SK-N-SH treated with all-trans-retinoic acid at 6 μM for 48 hours (cell line): ENCODE data around the gene GPATCH2.

Experiments used
- ATAC-seq: fragments of 200-7000 bp; cut with Tn5 transposase; 3 replicates; pipeline ENCODE4 v1.9.1; 2020; ENCODE audit warnings: mild to moderate bottlenecking, moderate library complexity
- ARNTL ChIP-seq: fragments of 450-650 bp; formaldehyde crosslinking; IDR thresholded peaks from 2 replicates; pipeline ENCODE4 v1.5.0; 2020; ENCODE audit warnings: low read depth, mild to moderate bottlenecking, moderate library complexity, borderline replicate concordance
- BACH2 ChIP-seq: fragments of 250-450 bp; sonication (Bioruptor Pico); IDR thresholded peaks from 2 replicates; pipeline ENCODE4 v1.9.0; 2021; ENCODE audit warnings: mild to moderate bottlenecking, borderline replicate concordance
- CSDC2 ChIP-seq: fragments of 250-450 bp; sonication (Bioruptor Pico); IDR thresholded peaks from 2 replicates; pipeline ENCODE4 v1.5.0; 2020; ENCODE audit warnings: mild to moderate bottlenecking, moderate library complexity
- ESRRG ChIP-seq: fragments of 250-450 bp; sonication (Bioruptor Pico); IDR thresholded peaks from 2 replicates; pipeline ENCODE4 v1.6.1; 2021; ENCODE audit warnings: mild to moderate bottlenecking
- GLIS3 ChIP-seq: fragments of 250-450 bp; sonication (Bioruptor Pico); IDR thresholded peaks from 2 replicates; pipeline ENCODE4 v1.5.0; 2020; ENCODE audit warnings: mild to moderate bottlenecking, moderate library complexity
- ISL1 ChIP-seq: fragments of 250-450 bp; sonication (Bioruptor Pico); IDR thresholded peaks from 2 replicates; pipeline ENCODE4 v2.1.2; 2022; ENCODE audit warnings: mild to moderate bottlenecking, moderate library complexity
- OSR1 ChIP-seq: fragments of 250-450 bp; sonication (Bioruptor Pico); IDR thresholded peaks from 2 replicates; pipeline ENCODE4 v1.8.0; 2022; ENCODE audit warnings: moderate library complexity, mild to moderate bottlenecking, inconsistent platforms
- POU6F1 ChIP-seq: fragments of 250-450 bp; sonication (Bioruptor Pico); IDR thresholded peaks from 2 replicates; pipeline ENCODE4 v1.8.0; 2021; ENCODE audit warnings: low read depth, mild to moderate bottlenecking, moderate library complexity, borderline replicate concordance
- PPARA ChIP-seq: fragments of 250-450 bp; sonication (Bioruptor Pico); IDR thresholded peaks from 2 replicates; pipeline ENCODE4 v1.5.0; 2020; ENCODE audit warnings: mild to moderate bottlenecking, borderline replicate concordance
- RARB ChIP-seq: fragments of 250-450 bp; sonication (Bioruptor Pico); IDR thresholded peaks from 2 replicates; pipeline ENCODE4 v1.8.0; 2021; ENCODE audit warnings: mild to moderate bottlenecking, moderate library complexity
- SNAI2 ChIP-seq: fragments of 250-450 bp; sonication (Bioruptor Pico); IDR thresholded peaks from 2 replicates; pipeline ENCODE4 v1.5.0; 2020; ENCODE audit warnings: mild to moderate bottlenecking, moderate library complexity
- TCF4 ChIP-seq: fragments of 250-450 bp; sonication (Bioruptor Pico); IDR thresholded peaks from 2 replicates; pipeline ENCODE4 v1.8.0; 2021; ENCODE audit warnings: mild to moderate bottlenecking, moderate library complexity, borderline replicate concordance
- TOX ChIP-seq: fragments of 250-450 bp; sonication (Bioruptor Pico); IDR thresholded peaks from 2 replicates; pipeline ENCODE4 v1.8.0; 2021; ENCODE audit warnings: mild to moderate bottlenecking, moderate library complexity, borderline replicate concordance
- ZC3H10 ChIP-seq: fragments of 250-450 bp; sonication (Bioruptor Pico); IDR thresholded peaks from 2 replicates; pipeline ENCODE4 v1.5.1; 2021; ENCODE audit warnings: mild to moderate bottlenecking, moderate library complexity
- ZFP3 ChIP-seq: fragments of 250-450 bp; sonication (Bioruptor Pico); IDR thresholded peaks from 2 replicates; pipeline ENCODE4 v1.5.0; 2020; ENCODE audit warnings: mild to moderate bottlenecking, moderate library complexity
- ZFP30 ChIP-seq: fragments of 450-650 bp; formaldehyde crosslinking; IDR thresholded peaks from 2 replicates; pipeline ENCODE4 v1.5.0; 2022; ENCODE audit warnings: mild to moderate bottlenecking, moderate library complexity
- ZNF70 ChIP-seq: fragments of 450-650 bp; formaldehyde crosslinking; IDR thresholded peaks from 2 replicates; pipeline ENCODE4 v1.5.0; 2020; ENCODE audit warnings: mild to moderate bottlenecking, moderate library complexity
- ZNF8 ChIP-seq: fragments of 450-650 bp; formaldehyde crosslinking; IDR thresholded peaks from 2 replicates; pipeline ENCODE4 v1.5.0; 2020; ENCODE audit warnings: mild to moderate bottlenecking, moderate library complexity
- TF ChIP-seq, protein P1 (sequence below): fragments of 250-450 bp; sonication (Bioruptor Pico); IDR thresholded peaks from 2 replicates; pipeline ENCODE4 v1.5.0; 2020; ENCODE audit warnings: mild to moderate bottlenecking, moderate library complexity
- TF ChIP-seq, protein P2 (sequence below): fragments of 250-450 bp; sonication (Bioruptor Pico); IDR thresholded peaks from 2 replicates; pipeline ENCODE4 v1.8.0; 2020; ENCODE audit warnings: mild to moderate bottlenecking, moderate library complexity, borderline replicate concordance
- TF ChIP-seq, protein P3 (sequence below): fragments of 250-450 bp; sonication (Bioruptor Pico); IDR thresholded peaks from 2 replicates; pipeline ENCODE4 v1.5.1; 2021; ENCODE audit warnings: mild to moderate bottlenecking, moderate library complexity
- TF ChIP-seq, protein P4 (sequence below): fragments of 250-450 bp; sonication (Bioruptor Pico); IDR thresholded peaks from 2 replicates; pipeline ENCODE4 v1.5.1; 2020; ENCODE audit warnings: low read depth, mild to moderate bottlenecking, moderate library complexity

Gene GPATCH2

GRCh38 chr1:217540321-217540720, 90.6 kb downstream of the GPATCH2 start:
- ATAC-seq = no peak
- TF ChIP-seq, protein P1, sequence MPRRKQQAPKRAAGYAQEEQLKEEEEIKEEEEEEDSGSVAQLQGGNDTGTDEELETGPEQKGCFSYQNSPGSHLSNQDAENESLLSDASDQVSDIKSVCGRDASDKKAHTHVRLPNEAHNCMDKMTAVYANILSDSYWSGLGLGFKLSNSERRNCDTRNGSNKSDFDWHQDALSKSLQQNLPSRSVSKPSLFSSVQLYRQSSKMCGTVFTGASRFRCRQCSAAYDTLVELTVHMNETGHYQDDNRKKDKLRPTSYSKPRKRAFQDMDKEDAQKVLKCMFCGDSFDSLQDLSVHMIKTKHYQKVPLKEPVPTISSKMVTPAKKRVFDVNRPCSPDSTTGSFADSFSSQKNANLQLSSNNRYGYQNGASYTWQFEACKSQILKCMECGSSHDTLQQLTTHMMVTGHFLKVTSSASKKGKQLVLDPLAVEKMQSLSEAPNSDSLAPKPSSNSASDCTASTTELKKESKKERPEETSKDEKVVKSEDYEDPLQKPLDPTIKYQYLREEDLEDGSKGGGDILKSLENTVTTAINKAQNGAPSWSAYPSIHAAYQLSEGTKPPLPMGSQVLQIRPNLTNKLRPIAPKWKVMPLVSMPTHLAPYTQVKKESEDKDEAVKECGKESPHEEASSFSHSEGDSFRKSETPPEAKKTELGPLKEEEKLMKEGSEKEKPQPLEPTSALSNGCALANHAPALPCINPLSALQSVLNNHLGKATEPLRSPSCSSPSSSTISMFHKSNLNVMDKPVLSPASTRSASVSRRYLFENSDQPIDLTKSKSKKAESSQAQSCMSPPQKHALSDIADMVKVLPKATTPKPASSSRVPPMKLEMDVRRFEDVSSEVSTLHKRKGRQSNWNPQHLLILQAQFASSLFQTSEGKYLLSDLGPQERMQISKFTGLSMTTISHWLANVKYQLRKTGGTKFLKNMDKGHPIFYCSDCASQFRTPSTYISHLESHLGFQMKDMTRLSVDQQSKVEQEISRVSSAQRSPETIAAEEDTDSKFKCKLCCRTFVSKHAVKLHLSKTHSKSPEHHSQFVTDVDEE (CRISPR knock-in tag) = no peak
- no peak for TF ChIP-seq SNAI2 (CRISPR knock-in tag)
- TF ChIP-seq TCF4 (CRISPR knock-in tag) = no peak
- no peak for TF ChIP-seq ZFP3 (CRISPR knock-in tag)
- no peak for TF ChIP-seq PPARA (CRISPR knock-in tag)
- TF ChIP-seq ZC3H10 (CRISPR knock-in tag) = no peak
- TF ChIP-seq ZFP30 (CRISPR knock-in tag) = no peak
- no peak for TF ChIP-seq TOX (CRISPR knock-in tag)
- TF ChIP-seq GLIS3 = no peak
- TF ChIP-seq ARNTL = no peak
- no peak for TF ChIP-seq CSDC2 (CRISPR knock-in tag)
- TF ChIP-seq OSR1 (CRISPR knock-in tag) = no peak
- TF ChIP-seq, protein P2, sequence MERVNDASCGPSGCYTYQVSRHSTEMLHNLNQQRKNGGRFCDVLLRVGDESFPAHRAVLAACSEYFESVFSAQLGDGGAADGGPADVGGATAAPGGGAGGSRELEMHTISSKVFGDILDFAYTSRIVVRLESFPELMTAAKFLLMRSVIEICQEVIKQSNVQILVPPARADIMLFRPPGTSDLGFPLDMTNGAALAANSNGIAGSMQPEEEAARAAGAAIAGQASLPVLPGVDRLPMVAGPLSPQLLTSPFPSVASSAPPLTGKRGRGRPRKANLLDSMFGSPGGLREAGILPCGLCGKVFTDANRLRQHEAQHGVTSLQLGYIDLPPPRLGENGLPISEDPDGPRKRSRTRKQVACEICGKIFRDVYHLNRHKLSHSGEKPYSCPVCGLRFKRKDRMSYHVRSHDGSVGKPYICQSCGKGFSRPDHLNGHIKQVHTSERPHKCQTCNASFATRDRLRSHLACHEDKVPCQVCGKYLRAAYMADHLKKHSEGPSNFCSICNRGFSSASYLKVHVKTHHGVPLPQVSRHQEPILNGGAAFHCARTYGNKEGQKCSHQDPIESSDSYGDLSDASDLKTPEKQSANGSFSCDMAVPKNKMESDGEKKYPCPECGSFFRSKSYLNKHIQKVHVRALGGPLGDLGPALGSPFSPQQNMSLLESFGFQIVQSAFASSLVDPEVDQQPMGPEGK (CRISPR knock-in tag) = no peak
- no peak for TF ChIP-seq BACH2 (CRISPR knock-in tag)
- TF ChIP-seq, protein P3, sequence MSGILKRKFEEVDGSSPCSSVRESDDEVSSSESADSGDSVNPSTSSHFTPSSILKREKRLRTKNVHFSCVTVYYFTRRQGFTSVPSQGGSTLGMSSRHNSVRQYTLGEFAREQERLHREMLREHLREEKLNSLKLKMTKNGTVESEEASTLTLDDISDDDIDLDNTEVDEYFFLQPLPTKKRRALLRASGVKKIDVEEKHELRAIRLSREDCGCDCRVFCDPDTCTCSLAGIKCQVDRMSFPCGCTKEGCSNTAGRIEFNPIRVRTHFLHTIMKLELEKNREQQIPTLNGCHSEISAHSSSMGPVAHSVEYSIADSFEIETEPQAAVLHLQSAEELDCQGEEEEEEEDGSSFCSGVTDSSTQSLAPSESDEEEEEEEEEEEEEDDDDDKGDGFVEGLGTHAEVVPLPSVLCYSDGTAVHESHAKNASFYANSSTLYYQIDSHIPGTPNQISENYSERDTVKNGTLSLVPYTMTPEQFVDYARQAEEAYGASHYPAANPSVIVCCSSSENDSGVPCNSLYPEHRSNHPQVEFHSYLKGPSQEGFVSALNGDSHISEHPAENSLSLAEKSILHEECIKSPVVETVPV (CRISPR knock-in tag) = no peak
- no peak for TF ChIP-seq RARB
- no peak for TF ChIP-seq ZNF70 (CRISPR knock-in tag)

DNA sequence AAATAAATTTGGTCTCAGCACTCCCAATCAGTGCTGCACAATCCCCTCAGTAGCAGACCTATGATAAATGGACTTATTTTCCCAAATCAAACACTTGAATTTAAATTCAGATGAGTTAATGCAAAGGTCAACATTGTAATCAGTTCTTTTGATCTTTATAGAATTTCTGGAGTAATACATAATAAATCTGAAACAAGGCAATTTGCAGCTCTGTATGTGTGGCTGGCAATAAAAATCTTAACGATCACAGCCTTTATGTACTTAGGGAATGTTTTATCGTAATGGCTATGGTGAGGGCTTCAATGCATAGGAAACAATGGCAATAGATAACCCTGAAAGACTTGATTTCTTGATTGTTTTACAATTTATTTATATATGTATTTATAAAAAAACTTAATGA, 91.4 kb downstream of the GPATCH2 start:
- no peak for ATAC-seq
- TF ChIP-seq OSR1 (CRISPR knock-in tag) = no peak
- TF ChIP-seq, protein P3 (CRISPR knock-in tag) = no peak
- TF ChIP-seq GLIS3 = no peak
- TF ChIP-seq BACH2 (CRISPR knock-in tag) = no peak
- TF ChIP-seq ISL1 = no peak
- TF ChIP-seq, protein P4, sequence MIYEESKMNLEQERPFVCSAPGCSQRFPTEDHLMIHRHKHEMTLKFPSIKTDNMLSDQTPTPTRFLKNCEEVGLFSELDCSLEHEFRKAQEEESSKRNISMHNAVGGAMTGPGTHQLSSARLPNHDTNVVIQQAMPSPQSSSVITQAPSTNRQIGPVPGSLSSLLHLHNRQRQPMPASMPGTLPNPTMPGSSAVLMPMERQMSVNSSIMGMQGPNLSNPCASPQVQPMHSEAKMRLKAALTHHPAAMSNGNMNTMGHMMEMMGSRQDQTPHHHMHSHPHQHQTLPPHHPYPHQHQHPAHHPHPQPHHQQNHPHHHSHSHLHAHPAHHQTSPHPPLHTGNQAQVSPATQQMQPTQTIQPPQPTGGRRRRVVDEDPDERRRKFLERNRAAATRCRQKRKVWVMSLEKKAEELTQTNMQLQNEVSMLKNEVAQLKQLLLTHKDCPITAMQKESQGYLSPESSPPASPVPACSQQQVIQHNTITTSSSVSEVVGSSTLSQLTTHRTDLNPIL (CRISPR knock-in tag) = no peak
- no peak for TF ChIP-seq ZNF8 (CRISPR knock-in tag)
- TF ChIP-seq PPARA (CRISPR knock-in tag) = no peak
- TF ChIP-seq ZNF70 (CRISPR knock-in tag) = no peak
- TF ChIP-seq TCF4 (CRISPR knock-in tag) = no peak
- TF ChIP-seq RARB = no peak
- TF ChIP-seq ESRRG (CRISPR knock-in tag) = no peak

- ATAC-seq = no peak
- TF ChIP-seq POU6F1 (CRISPR knock-in tag) (no peak), ISL1 (no peak), PPARA (CRISPR knock-in tag) (no peak), ZC3H10 (CRISPR knock-in tag) (no peak), TOX (CRISPR knock-in tag) (no peak), BACH2 (CRISPR knock-in tag) (no peak), SNAI2 (CRISPR knock-in tag) (no peak), TCF4 (CRISPR knock-in tag) (no peak), ZFP30 (CRISPR knock-in tag) (no peak), GLIS3 (no peak)
- TF ChIP-seq, protein P2 (CRISPR knock-in tag) = no peak
- TF ChIP-seq, protein P4 (CRISPR knock-in tag) = no peak
These were observed 95.1 kb downstream of the GPATCH2 start for GRCh38 chr1:217535601-217536377.
